ENCODE measurements around the gene CYP2R1. TPM values are rescaled to one million over a fixed set of nuclear protein-coding genes. Genes with fewer than 3 reads are reported as not detected.

The CYP2R1 gene
- total and polyA plus RNA-seq, 7 donors = 6.1 to 17.5 (median 12.3) TPM

DNA sequence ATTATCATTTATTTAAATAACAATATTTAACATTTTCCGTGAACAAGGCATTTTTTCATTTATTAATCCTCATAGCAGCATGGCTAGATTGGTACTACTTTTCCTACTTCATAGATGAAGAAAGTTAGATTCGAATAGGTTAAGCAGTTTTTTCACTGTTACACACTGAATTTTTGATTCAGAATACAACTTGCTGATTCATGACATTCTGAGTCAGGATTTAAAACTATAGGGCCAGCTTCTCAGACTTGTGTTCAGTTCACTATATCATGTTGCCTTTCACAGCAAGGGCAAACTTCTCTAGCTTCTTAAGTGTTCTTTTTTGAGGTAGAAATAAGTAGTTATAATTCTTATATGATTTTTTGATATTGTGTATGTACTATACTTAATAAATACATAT lies 31.5 kb downstream of the CYP2R1 start:
- intact Hi-C loops (cut with DNase I) = no loop called here
- no peak overlapping the region for H3K4me3 ChIP-seq
- H3K36me3 ChIP-seq = peaks cover 0 to 50% (median 12%) of the 10 kb centered on the region in 4 donors
- H3K27ac ChIP-seq = no peak overlapping the region
- no peaks in the 10 kb centered on the region for H3K9me3 ChIP-seq
- H3K4me1 ChIP-seq = no peaks in the 10 kb centered on the region
- DNase-seq = no peak
- WGBS, 2 donors = 91 to 93% methylated on average over 2 of the region's 2 CpGs
- TF ChIP-seq POLR2AphosphoS5 (IDR thresholded peaks at IDR 0.05) = no peak
- no peak for TF ChIP-seq CTCF (IDR thresholded peaks at IDR 0.05)
- TF ChIP-seq POLR2A (IDR thresholded peaks at IDR 0.05) = no peak
- no peak for TF ChIP-seq EP300 (IDR thresholded peaks at IDR 0.05)
- H3K27me3 ChIP-seq = no peaks in the 10 kb centered on the region

DNA sequence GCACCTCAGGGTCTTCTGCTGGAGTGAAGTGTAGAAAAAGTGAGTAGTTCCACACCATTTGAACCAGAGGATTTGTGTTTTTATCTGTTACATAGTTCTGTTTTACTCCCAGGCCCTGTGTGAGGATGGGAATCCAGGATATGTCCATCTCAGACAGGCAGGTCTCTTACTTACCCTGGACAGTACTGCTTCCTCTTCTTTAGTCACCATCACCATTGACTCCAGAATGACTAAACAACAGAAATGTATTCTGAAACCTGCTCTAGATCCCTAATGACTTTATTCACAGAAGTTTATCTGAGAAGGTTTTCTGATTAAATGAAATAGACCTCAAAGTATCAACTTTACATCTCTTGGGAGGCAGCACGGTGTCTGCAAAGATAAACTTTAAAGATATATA lies 33.6 kb downstream of the CYP2R1 start:
- TF ChIP-seq POLR2A (IDR thresholded peaks at IDR 0.05) (no peak), POLR2AphosphoS5 (IDR thresholded peaks at IDR 0.05) (no peak), EP300 (IDR thresholded peaks at IDR 0.05) (no peak), CTCF (IDR thresholded peaks at IDR 0.05) (no peak)

DNA sequence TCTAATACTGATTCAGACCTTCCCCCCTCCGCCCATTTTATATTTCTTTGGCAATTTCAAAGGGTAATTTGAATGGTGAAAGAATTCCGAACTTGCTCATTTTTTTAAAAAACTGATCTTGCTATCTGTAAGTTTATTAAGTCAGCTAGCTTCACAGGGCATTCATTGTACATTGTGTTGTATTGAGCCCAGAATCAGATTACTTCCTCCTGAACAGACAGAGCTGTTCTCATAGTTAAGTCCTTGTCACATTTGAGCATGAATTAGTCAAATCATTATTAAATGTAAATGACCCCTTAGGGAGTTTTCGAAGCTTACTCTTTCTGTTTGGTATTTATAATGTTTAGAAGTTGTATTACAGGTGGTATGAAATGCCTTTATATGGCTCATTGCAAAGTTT lies 34.4 kb downstream of the CYP2R1 start:
- Histone ChIP-seq H3K9me3 (no peaks in the 10 kb centered on the region), H3K36me3 (peaks cover 0 to 32% (median 3%) of the 10 kb centered on the region in 4 donors), H3K27me3 (no peaks in the 10 kb centered on the region), H3K4me3 (no peak overlapping the region), H3K27ac (no peak overlapping the region), H3K4me1 (no peaks in the 10 kb centered on the region)
- intact Hi-C loops (cut with DNase I) = no loop called here
- TF ChIP-seq EP300 (IDR thresholded peaks at IDR 0.05) = no peak
- no peak for TF ChIP-seq CTCF (IDR thresholded peaks at IDR 0.05)
- no peak for TF ChIP-seq POLR2A (IDR thresholded peaks at IDR 0.05)
- WGBS, 2 donors = 88 to 89% methylated on average over 3 of the region's 3 CpGs
- DNase-seq = no peak

More for the DNA sequence above, 33.6 kb downstream of the CYP2R1 start:
- Histone ChIP-seq H3K4me3 (no peak overlapping the region), H3K9me3 (no peaks in the 10 kb centered on the region), H3K27ac (no peak overlapping the region), H3K27me3 (no peaks in the 10 kb centered on the region), H3K36me3 (peaks cover 0 to 38% (median 9%) of the 10 kb centered on the region in 4 donors), H3K4me1 (no peaks in the 10 kb centered on the region)
- WGBS, 2 donors = 89 to 93% methylated on average over 1 of the region's 1 CpG
- intact Hi-C loops (cut with DNase I) = no loop called here
- DNase-seq = no peak

- Histone ChIP-seq H3K27ac (no peak overlapping the region), H3K9me3 (no peaks in the 10 kb centered on the region), H3K27me3 (no peaks in the 10 kb centered on the region), H3K36me3 (peaks cover 0 to 25% (median 0%) of the 10 kb centered on the region in 4 donors), H3K4me3 (no peak overlapping the region), H3K4me1 (no peaks in the 10 kb centered on the region)
- DNase-seq = no peak
- TF ChIP-seq EP300 (IDR thresholded peaks at IDR 0.05) = no peak
- TF ChIP-seq POLR2A (IDR thresholded peaks at IDR 0.05) = no peak
- TF ChIP-seq POLR2AphosphoS5 (IDR thresholded peaks at IDR 0.05) = no peak
- no peak for TF ChIP-seq CTCF (IDR thresholded peaks at IDR 0.05)
- WGBS, 2 donors = 96 to 100% methylated on average over 1 of the region's 1 CpG
- intact Hi-C loops (cut with DNase I) = no loop called here
Observed at GRCh38 chr11:14855890-14856289, 36.1 kb downstream of the CYP2R1 start.

DNA sequence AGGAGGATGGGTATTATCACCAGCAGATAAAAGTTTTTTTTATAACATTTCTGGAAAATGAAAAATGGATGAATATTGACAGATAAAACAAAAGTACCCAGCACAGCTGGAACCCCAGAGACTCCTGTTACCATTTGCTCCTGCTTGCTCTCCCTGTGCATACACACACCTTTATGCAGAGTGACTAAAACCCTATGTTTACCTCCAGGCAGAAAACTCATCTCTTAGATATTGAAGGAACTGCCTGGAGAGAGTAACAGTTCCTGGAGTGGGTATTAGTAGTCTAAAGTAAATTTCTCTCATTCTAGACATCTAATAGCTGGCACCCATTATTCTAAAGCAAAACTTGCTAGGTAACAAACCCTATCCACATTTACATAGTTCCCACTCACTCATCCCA lies 38.0 kb downstream of the CYP2R1 start:
- H3K9me3 ChIP-seq = no peaks in the 10 kb centered on the region
- DNase-seq = no peak
- H3K27me3 ChIP-seq = no peaks in the 10 kb centered on the region
- peaks cover 0 to 12% (median 0%) of the 10 kb centered on the region in 4 donors for H3K36me3 ChIP-seq
- no peaks in the 10 kb centered on the region for H3K4me1 ChIP-seq
- no peak for TF ChIP-seq POLR2AphosphoS5 (IDR thresholded peaks at IDR 0.05)
- no peak for TF ChIP-seq EP300 (IDR thresholded peaks at IDR 0.05)
- no peak for TF ChIP-seq CTCF (IDR thresholded peaks at IDR 0.05)
- TF ChIP-seq POLR2A (IDR thresholded peaks at IDR 0.05) = no peak
- H3K4me3 ChIP-seq = no peak overlapping the region
- H3K27ac ChIP-seq = no peak overlapping the region
- intact Hi-C loops (cut with DNase I) = no loop called here
